NT2/D1 (cell line): Measurements from ENCODE around the gene VWA8.

Source experiments
- DNase-seq: peaks from one replicate; pipeline ENCODE4 v3.0.0-alpha.2; 2011; ENCODE audit warnings: low read depth, low spot score
- H3K27me3 ChIP-seq: 2 replicates; pipeline ENCODE4 v1.6.0; 2011; ENCODE audit warnings: mild to moderate bottlenecking; ENCODE audit not compliant: insufficient read length, insufficient read depth
- H3K36me3 ChIP-seq: 2 replicates; pipeline ENCODE4 v1.6.1; 2011; ENCODE audit warnings: mild to moderate bottlenecking, low read length, mixed read lengths; ENCODE audit not compliant: insufficient read depth, insufficient read length
- H3K4me1 ChIP-seq: 2 replicates; pipeline ENCODE4 v1.5.1; 2011; ENCODE audit not compliant: insufficient read depth, insufficient read length
- H3K4me3 ChIP-seq: 2 replicates; pipeline ENCODE4 v1.5.1; 2011; ENCODE audit warnings: low read depth; ENCODE audit not compliant: insufficient read length
- H3K9ac ChIP-seq: 2 replicates; pipeline ENCODE4 v1.6.0; 2011; ENCODE audit warnings: low read depth; ENCODE audit not compliant: insufficient read length
- H3K9me3 ChIP-seq: 2 replicates; pipeline ENCODE4 v1.5.1; 2011; ENCODE audit warnings: mild to moderate bottlenecking, low read length; ENCODE audit not compliant: insufficient read depth
- SUZ12 ChIP-seq: IDR thresholded peaks from 2 replicates; pipeline ENCODE4 v1.6.1; 2011; ENCODE audit not compliant: insufficient read length, insufficient read depth; ENCODE audit errors: extremely low read depth
- YY1 ChIP-seq: IDR thresholded peaks from 2 replicates; pipeline ENCODE4 v1.6.1; 2011; ENCODE audit not compliant: insufficient read length, insufficient read depth
- ZNF274 ChIP-seq: IDR thresholded peaks from 2 replicates; pipeline ENCODE4 v1.6.1; 2011; ENCODE audit warnings: mild to moderate bottlenecking, low read depth, low read length

The VWA8 gene

DNA sequence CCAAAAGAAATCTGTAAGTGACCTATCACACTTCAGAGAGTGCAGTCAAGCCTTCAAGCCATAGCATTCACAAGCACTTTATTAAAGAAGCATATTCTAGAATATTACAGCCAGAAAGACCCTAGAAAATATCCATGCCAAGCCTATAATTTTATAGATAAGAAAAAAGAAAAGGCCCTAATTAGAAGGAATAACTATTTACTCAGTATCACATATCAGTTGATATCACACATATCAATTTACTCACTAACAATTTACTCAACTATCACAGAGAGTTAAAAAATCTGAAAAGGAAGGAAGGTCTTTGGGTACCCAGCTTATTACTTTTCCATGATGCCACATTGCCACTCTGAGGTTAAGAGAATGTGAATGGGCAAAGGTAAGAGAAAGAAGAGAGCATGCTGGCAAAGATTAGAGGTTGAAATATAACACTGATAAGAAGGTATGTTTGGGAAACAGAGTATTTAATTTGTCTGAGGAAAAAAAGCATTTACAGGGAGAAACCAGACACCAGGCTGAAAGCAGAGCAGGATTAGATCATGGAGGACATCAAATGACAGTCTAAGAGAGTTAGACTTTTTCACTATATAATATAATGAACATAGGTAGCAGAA is 186.2 kb downstream of the VWA8 start:
- DNase-seq = no peak
- Histone ChIP-seq H3K9me3 (no peaks in the 10 kb centered on the region), H3K4me1 (no peaks in the 10 kb centered on the region), H3K4me3 (no peak overlapping the region), H3K9ac (no peak overlapping the region), H3K27me3 (no peaks in the 10 kb centered on the region), H3K36me3 (no peaks in the 10 kb centered on the region)
- TF ChIP-seq YY1 (no peak), ZNF274 (no peak), SUZ12 (no peak)

DNA sequence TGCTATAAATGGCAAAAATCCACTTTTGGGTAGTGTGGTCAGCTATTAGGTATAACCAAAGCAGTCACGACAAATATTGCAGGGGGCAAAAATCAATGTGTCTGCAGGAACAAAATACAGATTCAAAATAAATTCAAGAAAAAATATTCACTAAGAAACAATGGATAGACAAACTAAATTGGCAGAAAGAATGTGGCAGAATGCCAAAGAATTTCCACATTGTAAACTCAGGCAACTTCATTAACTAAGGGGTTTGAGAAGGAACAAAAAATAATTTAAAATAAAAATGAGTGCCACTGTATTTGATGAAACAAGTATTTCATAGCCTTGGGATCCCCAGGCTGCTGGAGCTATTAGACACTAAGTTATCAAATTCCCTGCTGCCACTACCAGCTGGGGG is 193.1 kb downstream of the VWA8 start:
- H3K27me3 ChIP-seq = no peaks in the 10 kb centered on the region
- H3K36me3 ChIP-seq = no peaks in the 10 kb centered on the region
- DNase-seq = no peak
- H3K4me3 ChIP-seq = no peak overlapping the region
- H3K9me3 ChIP-seq = no peaks in the 10 kb centered on the region
- no peak overlapping the region for H3K9ac ChIP-seq
- H3K4me1 ChIP-seq = no peaks in the 10 kb centered on the region
- no peak for TF ChIP-seq SUZ12
- TF ChIP-seq YY1 = no peak
- no peak for TF ChIP-seq ZNF274

DNA sequence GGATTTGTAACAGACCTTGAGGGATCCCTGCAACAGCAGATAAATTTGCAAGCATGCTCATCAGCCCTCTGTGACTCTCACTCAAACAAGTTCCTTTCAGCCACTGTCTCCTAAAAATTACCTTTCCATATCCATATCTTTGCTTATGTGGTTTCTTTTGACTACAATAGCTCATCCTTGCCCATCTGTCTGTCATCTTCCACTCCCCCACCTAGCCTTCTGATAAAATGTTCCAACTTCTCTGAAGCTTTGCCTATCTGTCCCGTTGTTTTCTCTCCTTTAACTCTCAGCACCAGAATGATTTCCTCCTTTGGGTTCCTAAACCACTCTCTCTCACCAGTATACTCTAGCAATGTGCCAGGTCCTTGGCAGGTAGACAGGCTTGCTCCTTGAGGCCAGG is 194.5 kb downstream of the VWA8 start:
- no peak for TF ChIP-seq SUZ12
- TF ChIP-seq ZNF274 = no peak
- TF ChIP-seq YY1 = no peak
- Histone ChIP-seq H3K36me3 (no peaks in the 10 kb centered on the region), H3K4me1 (no peaks in the 10 kb centered on the region), H3K9me3 (no peaks in the 10 kb centered on the region), H3K27me3 (no peaks in the 10 kb centered on the region), H3K4me3 (no peak overlapping the region), H3K9ac (no peak overlapping the region)
- DNase-seq = no peak

DNA sequence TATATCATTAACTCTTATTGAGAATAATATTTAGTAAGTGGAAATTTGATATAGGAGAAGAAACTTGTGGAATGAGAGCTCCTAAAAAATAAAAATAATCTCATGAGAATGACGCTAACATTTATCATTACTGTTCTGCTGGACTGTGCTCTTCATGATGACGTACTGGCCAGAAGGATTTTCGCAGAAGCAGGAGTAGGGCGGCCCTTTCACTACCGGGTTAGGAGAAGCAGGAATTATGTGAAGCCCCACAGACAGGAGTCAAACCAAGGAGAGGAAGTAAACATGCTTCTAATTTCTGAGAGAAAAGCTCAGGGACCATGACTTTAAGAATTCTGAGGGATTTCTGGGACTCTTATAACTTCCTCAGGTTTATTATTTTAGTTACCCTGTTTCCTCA is 195.1 kb downstream of the VWA8 start:
- H3K4me3 ChIP-seq = no peak overlapping the region
- no peak for DNase-seq
- TF ChIP-seq YY1 (no peak), ZNF274 (no peak), SUZ12 (no peak)

DNA sequence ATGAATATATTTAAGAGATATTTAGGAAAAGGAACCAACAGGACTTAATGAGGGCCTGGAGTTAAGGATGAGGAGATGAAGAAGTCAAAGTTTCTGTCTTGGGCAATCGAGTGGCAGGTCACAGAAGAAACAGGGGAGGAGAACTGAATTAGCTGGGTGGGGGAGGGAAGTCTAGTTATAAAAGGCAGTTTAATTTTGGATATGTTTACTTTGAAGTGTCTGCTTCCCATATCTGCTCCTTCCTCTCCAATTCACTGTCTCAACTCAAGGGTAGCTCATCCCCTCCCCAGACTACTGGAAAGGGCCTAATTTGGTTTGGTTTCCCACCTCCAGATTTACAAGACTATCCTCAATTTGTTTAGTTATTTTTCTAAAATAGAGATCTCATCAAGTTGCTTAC is 195.9 kb downstream of the VWA8 start:
- Histone ChIP-seq H3K9ac (no peak overlapping the region), H3K27me3 (no peaks in the 10 kb centered on the region), H3K9me3 (no peaks in the 10 kb centered on the region), H3K4me3 (no peak overlapping the region), H3K4me1 (no peaks in the 10 kb centered on the region), H3K36me3 (no peaks in the 10 kb centered on the region)
- TF ChIP-seq SUZ12 (no peak), ZNF274 (no peak), YY1 (no peak)
- no peak for DNase-seq

More for the DNA sequence above, 195.1 kb downstream of the VWA8 start:
- no peaks in the 10 kb centered on the region for H3K36me3 ChIP-seq
- no peaks in the 10 kb centered on the region for H3K27me3 ChIP-seq
- no peaks in the 10 kb centered on the region for H3K9me3 ChIP-seq
- no peak overlapping the region for H3K9ac ChIP-seq
- H3K4me1 ChIP-seq = no peaks in the 10 kb centered on the region

DNA sequence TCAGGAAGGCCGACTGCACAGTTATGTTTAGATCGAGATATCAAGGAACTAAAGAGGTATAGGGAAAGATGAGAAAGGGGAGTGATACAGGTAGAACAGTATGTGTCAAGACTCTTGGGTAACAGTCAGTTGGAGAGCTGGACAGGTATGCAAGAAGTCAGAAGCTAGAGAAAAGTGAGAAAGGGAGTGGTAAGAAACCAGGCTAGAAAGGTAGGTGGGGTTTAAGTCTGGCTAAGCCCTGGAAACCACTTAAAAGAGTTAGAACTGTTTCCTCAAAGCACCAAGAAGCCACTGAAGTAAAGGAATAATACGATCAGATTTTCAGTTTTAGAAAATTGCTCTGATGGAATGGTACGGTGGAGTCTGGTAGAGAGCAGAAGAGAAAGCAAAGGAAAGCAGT is 196.4 kb downstream of the VWA8 start:
- no peaks in the 10 kb centered on the region for H3K4me1 ChIP-seq
- H3K36me3 ChIP-seq = no peaks in the 10 kb centered on the region
- H3K27me3 ChIP-seq = no peaks in the 10 kb centered on the region
- no peaks in the 10 kb centered on the region for H3K9me3 ChIP-seq
- no peak for DNase-seq
- no peak overlapping the region for H3K9ac ChIP-seq
- no peak overlapping the region for H3K4me3 ChIP-seq
- TF ChIP-seq ZNF274 (no peak), YY1 (no peak), SUZ12 (no peak)

DNA sequence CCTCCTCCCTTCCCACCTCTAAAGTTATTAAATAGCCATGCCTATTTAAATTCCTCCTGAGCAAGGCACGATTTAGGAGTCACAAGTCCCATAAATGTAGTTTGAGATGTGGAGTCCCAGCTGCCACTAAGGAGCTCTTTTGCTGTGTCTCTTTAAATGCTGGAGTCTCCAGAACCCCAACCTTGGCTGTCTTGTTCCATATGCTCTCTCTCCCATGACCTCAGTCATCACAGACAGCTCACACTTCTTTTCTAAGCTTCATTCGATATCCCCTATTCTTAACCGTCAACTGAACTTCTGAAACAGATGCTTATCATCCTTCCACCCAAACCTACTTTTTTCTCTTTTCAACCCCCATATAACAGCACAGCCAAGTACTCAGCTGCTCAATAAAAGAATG is 197.1 kb downstream of the VWA8 start:
- TF ChIP-seq ZNF274 = no peak
- no peak for TF ChIP-seq SUZ12
- no peak for TF ChIP-seq YY1
- no peaks in the 10 kb centered on the region for H3K9me3 ChIP-seq
- H3K9ac ChIP-seq = no peak overlapping the region
- H3K36me3 ChIP-seq = no peaks in the 10 kb centered on the region
- H3K4me3 ChIP-seq = no peak overlapping the region
- no peak for DNase-seq
- H3K27me3 ChIP-seq = no peaks in the 10 kb centered on the region
- H3K4me1 ChIP-seq = no peaks in the 10 kb centered on the region

DNA sequence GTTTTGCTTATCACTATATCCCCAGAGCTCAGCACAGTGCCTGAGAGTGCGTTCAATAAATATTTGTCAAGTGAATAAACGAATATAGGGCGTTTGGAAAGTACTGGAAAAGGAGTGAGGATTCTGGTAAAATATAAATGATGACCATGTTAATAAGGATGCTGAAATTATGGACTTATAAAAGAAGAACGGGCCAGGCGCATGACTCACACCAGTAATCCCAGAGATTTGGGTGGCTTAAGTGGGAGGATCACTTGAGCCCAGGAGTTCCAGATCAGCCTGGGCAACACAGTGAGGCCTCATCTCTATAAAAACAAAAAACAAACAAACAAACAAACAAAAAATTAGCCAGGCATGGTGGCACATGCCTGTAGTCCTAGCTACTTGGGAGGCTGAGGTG is 198.1 kb downstream of the VWA8 start:
- H3K9me3 ChIP-seq = no peaks in the 10 kb centered on the region
- no peaks in the 10 kb centered on the region for H3K27me3 ChIP-seq
- TF ChIP-seq SUZ12 (no peak), YY1 (no peak), ZNF274 (no peak)
- no peaks in the 10 kb centered on the region for H3K4me1 ChIP-seq
- no peak overlapping the region for H3K9ac ChIP-seq
- H3K4me3 ChIP-seq = no peak overlapping the region
- DNase-seq = no peak
- H3K36me3 ChIP-seq = no peaks in the 10 kb centered on the region
